ENCODE measurements around the gene BCAN.
A peak's percentile ranks its signal among the peaks of the same experiment; 100 is the strongest.

The BCAN gene

DNA sequence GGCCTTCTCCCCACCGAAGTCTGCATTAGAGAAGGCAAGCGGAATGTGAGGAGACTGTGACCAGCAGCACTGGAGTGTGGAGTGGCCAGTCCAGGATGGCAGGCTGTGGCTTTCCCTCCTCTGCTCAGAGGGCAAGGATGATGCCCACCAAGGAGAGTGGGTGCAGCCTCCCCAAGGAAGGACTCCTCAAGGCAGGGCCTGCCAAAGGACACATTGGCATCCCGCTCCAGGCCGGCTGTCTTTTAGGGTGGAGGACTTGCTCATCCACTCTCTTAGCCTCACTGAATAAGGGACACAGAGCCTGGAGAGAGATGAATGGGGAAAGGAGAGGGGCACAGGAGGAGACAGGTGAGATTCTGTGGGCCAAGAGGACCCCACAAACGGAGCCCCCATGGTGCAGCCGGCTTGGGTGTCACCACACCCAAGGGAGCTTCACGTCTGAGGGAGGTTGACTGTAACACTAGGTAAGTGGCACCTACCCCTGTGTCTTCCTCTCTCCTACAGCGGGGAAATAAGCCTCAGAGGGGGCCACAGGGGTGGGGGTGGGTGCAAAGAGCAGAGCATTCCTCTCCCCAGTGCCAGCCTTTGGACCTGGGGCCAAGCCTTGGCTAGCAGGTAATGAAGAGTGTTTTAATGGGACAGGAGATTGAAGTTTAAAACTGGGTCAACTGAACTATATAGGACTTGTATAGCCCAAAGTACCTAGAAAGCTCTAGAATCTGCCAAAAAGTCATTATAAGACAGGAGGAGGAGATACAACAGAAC lies 39.5 kb downstream of the BCAN start:
- no peak for DNase-seq

DNA sequence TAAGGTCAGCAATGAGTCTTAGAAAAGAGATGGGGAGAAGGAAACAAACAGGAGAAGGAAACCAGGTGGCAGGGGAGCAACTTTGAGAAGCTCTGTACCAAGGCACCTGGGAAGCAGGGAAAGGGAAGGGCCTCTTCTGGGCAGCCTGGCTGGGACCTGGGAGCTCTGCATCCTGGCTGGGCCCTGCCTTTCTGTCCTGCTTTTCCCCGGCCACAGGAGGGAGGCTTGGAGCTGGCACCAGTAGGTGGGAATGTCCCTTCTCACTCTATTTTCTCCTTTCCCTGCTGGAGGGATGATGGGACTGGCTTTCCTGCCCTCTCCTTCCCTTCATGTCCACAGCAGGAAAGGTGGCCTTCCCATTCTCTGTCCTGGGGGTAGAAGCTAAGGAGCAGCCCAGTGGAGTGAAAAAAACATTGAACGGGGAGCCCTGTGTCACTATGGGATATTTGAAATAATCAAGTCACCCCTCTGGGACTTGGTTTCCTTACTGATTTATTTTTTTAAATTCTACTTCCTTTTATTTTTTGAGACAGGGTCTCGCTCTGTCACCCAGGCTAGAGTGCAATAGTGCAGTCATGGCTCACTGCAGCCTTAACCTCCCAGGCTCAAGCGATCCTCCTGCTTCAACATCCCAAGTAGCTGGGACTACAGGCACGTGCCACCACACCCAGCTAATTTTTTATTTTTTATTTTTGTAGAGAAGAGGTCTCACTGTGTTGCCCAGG lies 40.4 kb downstream of the BCAN start:
- DNase-seq, result no peak

DNA sequence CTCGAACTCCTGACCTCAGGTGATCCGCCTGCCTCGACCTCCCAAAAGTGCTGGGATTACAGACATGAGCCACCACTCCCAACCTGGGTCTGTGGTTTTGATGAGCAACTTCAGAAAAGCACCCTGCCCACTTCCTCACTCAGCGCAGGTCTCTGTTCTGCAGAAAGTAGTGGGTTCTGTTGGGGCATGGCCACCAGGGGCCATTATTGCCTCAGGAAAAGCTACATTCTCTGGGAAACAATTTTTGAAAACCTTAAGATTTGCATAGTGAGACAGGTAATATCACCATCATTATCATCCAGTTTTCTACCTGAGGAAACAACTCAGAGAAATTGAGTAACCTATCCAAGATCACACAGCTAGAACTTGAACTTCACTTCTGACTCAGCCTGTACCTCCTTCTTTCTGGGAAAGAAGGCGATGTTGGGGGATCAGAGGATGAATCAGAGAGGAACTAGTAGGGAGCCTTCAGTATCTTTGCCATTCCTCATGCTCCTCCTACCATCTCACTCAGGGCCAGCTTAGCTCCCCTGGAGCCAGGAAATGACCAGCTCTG lies 42.4 kb downstream of the BCAN start:
- no peak for DNase-seq

DNA sequence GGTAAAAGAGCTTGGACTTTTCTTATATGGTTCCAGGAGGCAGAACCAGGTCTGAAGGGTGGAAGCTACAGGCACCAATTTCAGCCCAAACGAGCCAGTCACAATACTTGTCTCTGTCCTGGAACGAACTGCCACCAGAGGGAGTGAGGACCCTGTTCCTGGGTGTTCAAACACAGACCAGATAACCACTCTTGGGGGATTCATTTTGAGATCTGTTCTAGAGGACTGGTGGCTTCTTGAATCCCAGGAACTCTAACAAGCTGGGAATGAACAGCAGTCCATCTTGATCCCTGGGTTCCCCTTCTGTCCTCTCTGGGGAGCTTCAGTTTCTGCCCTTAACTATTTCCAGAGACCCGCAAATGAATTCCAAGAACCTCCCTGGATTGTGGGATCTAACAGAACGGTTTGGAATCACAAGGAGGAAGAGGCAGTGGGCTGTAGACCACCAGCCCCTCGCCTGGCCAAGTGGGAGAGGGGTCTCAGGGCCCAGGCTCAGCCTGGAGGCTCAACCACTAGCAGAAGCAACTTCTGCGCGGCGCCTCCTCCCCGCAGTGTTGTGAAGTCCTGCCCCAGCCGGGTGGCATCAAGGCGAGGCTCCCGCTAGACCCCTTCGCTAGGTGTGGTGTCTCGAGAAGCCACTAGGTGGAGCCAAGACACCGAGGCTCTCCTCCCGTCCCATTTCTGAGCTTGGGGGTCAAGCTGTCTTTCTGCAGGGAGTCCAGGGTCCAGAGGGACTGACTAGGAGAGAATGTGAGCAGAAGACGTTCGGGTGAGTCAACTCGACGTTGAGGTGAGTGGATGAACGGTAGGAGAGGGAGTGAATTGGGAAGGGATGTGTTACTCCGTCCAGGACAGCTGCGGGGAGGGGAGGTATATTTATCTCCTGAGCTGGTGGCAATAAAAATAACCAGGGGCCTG lies 47.4 kb downstream of the BCAN start:
- DNase-seq, result peak; percentile 78

DNA sequence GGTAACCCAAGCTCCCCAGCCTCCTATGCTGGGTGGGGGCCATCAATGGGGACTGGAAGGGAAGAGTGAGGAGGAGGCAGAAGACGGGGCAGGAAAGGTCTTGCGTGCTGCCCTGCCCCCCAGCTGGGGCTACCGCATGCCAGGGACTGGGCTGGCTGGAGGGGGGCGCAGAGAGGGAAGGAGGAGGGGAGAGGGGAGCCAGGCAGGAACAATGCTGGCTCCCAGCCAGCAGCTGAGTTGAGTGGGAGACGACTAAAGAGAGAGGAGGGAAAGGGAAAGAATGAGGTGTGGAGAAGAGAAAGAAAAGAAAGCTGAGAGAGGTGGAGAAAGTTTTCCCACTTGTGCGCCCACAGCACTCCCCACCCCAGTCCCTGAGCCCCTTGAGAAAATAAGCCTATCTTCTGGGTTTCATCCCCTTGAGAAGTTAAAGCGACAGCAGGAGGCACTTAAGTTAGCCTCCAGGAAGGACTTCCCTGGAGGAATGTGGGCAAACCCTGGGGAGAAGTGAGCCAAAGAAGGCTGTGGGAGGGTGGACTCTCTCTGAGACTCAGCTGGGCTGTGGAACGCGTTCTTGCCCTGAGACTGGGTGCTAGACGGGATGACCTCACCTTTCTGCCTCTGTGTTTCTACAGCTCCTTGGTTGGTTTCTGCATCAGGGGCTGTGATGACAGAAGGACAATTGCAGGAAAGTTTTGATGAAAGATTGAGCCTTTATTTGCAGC lies 48.2 kb downstream of the BCAN start:
- DNase-seq, result no peak

DNA sequence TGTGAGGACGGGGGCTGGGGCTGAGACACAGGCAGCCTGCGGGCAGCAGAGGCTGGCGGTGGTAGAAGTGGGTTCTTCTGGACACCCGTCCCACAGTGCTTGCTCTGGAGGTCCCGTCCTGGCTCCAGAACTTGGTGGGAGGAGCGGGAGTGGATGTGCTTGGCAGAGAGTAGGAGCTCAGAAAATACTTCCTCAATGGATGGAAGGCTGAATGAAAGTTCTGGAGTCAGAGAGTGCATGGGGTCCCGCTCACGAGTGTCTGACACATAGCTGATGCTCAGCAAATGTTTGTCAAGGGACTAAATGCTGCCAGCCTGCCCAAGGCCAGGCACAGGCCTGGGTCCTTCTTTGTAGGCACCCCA lies 48.7 kb downstream of the BCAN start:
- DNase-seq, result no peak

DNA sequence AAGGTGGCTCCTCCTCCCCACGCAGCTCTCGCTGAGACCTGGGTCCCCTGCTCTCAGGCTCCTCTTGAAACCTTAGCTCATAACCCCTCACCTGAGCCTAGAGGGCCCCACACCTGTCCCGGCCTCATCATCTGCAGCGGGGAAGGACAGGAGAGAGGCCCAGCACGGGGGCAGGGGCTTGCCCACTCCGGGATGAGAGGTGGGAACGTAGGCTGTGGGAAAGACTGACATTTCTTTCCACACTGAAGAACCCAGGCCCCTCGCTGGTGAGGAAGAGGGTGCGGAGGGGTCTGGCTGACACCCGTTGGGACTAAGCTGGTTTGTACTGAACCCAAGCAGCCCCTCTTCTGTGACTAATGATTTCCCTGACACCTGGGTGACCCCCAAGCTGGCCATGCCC lies 49.3 kb downstream of the BCAN start:
- DNase-seq, result no peak

DNA sequence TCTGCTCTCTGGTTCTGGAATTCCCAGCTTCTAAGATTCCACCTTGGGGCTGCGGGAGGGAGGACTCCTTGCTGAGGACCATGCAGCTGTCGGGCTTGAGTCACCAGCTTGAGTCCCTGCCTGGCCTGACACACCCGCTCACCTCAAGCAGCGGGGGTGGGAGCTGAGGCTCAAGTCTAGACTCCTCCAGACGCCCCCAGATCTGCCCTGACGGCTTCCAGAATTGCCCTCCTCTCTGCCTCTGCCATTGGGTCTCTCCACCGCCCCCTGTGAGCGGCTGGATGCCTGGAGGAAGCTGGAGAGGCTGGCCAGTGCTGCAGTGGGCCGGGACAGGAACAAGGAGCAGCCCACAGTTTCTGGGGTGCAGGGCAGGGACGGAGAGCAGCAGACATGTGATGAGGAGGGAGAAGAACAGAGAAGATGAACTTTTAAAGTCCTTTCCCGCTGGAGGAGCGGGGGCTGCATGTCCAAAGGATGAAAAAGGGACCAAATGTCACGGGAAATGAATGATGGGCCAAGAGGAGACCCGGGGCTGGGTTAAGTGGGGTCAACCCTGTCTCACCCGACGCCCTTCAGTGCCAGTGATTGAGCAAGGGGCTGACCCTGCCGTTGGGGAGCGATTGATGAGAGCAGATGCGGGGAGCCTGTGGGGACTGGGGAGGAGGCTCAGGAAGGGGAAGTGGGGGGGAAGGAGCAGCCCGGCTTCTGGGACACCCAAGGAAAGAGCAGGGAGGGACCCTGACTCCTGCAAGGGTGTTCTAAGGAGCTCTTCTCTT lies 49.9 kb downstream of the BCAN start:
- no peak for DNase-seq

DNA sequence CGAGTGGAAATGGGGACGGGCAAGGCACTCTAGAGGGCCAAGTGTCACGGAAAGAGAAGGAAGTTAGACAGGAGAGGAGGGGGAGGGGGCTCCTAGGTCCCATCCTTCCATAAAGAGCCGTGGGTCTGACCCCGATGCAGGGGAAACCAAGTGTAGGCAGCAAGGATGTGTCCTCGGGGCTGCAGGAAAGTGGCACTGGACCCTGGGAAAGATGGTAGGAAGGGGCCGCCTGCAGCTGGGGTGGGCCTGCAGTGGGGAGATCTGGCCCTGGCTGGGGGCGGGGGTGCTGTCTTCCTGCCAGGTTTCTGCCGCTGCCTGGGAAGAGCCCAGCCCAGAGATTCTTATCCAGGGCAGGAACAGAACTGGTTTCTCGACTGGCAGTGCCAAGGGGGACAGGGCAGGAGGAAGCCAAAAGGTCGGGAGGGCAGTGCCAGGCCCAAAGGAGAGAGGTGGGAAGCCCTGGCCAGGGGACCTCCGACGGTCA lies 50.6 kb downstream of the BCAN start:
- no peak for DNase-seq

DNA sequence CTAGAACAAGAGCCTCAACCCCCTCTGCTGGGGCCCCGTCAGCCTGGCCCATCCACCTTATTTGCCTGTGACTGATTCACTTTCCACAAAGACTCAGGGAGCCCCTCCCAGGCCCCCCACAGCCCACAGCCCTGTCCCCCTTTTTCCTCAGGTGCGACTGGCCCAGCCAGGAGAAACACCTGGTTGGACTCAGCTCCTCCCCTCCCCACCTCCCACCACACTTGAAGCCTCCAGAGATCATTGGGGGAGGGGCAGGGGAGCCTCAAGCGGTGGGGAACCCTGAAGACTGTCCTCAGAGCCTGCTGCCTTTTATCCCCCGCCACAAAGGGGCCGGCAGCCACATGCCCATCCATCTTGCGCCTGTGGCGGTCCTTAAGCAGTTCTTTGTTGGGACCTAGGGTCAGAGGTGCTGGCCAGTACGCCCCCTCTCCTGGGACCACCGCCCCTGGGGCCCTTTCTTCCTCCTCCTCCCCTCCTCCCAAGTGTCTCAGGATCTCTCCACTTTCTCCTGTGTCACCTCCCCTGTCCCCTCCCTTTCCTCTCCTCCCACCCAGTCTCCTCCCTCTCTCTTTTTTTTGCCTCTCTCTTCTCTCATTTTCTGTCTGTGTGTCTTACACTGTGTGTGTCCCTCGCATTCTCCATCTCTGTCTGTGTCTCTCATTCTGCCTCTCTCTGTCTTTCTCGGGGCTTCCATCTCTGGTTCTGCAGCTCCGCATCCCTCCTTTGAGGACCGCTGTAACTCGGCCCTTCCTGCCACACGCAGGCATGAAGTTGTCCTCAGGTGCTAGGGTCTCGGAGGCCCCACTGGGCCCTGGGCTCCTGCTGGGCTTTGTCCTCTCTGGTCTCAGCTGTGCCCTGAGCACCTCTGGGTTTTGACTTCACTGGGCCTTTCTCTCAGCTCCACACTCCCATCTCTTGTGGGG lies 51.3 kb downstream of the BCAN start:
- DNase-seq, result no peak

DNA sequence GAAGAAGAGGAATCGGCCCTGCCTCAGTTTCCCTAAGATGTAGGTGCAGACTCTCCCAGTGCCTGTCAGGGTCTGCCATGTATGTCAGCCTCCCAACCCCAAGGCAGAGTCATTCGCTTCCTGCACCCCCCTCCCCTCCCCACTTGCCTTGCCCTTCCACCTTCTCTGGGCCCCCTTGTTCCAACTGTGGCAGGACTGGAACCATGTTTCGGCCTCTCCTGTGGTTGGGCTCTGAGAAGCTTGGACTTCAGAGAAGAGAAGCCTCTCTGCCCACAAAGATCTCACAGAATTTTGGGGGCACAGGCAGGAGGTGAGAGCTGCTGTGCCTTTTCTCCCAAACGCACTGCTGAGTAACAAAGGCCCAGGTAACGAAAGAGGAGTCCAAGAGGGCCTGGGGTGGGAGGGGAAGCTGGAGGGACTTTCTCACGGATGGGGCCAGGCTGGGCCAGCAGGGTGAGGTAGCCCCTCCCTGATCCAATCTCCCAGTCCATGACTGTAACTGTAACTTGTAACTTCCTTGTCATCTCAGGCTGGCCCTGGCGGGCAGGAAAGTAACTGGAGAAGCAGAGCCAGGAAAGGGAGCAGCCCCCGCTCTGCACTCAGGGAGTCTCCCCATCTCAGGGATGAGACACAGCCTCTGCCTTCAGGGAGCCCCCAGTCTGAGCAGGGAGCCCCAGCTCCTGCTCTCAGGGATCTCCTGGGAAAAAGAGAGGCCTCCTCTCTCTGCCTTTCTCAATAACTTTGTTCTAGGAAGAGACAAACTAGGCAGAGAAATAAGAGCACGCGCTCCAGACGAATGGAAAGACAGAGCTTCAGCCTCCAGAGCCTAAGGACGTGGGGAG lies 52.2 kb downstream of the BCAN start:
- DNase-seq, result no peak

DNA sequence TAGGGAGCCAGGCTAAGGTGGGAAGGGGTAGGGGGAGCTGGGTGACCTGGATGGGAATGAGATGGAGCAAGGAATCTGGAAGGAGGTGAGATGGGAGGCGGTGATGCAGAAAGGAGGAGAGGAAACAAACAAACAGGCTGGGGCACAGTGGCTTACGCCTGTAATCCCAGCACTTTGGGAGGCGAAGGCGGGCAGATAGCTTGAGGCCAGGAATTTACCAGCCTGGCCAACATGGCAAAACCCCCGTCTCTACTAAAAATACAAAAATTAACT lies 52.7 kb downstream of the BCAN start:
- no peak for DNase-seq

DNA sequence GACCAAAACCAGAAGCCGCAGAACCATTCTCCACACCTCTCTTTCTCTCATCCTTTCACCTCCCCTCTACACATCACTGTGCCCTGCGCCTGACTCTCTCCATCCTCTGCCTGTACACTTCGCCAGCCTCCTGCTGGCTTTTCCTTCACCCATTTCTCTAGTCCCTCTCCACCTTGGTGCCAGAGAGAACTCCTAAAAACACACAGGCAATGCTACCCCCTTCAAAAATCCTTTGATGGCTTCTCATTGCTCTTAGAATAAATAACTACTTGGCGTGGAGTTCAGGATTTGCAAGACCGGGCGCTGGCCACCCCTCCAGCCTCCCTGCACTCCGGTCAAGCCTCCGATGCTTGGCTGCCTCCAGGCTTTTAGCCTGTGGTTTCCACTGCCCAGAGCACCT lies 54.8 kb downstream of the BCAN start:
- DNase-seq, result no peak

DNA sequence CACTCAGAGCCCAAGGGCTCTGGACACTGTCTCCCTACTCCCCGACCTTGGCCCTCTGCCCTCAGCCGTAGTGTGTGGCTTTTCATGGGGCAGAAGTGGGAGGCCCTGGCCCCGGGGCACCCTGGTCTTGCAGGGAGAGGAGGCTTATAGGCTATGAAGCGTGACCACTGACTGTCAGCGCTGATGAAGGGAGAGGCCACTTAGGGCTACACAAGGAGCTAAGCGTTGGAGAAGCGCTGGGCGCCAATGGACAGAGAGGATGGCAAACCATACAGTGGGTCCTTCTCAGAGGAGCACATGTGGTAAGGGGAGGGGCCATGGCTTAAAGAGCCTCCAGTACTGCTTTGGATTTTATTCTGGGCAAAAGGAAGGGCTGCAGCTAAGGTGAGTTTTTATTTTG lies 55.6 kb downstream of the BCAN start:
- DNase-seq, result no peak

DNA sequence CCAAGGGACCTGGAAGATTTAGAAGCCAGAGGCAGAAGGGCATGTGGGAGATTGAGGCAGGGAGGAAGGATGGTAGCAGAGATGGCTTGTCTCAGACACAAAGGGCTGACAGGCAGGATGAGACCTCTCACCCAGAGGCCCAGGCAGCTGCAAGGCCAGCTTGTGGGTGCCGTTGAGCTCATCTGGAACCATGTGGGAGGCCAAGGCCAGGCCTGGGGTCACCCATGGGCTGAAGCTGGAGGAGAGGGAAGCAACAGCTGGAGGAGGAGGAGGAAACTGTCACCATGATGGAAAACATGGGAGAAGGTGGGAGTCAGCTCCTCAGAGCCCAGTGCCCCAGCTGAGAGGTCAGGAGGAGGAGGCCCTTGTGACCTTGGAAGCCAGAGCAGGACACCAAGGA lies 57.1 kb downstream of the BCAN start:
- no peak for DNase-seq

DNA sequence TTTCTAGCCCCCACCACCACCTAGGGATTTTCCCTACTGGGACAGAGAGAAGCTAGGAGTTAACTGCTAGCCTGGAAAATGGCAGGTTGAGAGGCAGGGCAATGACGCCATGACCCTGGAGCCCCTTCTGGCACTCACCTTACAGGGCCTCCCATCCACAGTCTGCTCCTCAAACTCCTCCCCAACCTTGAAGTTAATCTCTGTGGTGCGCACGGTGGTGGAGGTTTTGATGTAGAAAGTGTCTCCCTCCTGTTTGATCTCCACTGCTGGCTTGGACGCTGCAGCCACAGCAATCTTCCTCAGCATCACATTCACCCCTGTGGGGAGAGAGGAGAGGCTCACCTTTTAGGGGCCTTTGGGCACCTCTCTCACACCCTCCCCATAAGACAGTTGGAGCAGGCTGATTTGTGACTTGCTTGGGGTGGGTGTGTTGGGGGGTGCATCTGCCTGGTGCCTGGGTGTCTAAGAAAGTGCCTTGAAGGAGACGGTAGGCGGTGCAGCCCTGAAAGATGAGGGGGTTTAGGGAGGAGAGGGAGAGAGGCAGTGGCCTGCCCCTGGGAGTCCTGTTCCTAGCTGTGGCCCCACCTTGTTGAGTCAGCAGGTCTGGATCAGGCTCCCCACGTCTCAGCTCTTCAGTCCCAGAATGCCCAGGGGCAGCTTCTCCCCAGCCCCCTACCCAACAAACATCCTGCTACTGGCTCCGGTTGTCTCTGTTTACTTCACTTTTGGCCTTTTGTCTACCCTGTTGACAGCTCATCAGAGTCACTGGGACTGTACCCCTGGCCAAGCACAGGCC lies 59.0 kb downstream of the BCAN start:
- DNase-seq, result no peak

DNA sequence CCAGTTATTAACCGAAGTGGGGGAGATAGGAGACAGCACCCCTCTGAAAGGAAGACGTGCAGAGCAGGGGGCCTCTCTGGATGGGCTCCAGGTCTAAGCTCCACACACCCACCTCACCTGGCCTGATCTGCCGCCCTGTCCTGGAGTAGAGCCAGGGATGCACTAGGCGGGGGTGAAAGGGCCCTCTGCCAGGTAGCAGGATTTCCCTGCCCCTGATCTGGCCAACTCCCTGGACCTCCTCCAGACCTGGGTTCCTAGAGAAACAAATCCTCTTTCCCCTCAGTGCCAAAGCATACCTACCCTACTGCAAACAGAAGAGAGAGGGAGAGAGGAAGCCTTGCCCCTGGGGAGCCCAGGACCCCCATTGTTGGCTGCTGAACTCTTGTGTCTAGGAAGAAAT lies 61.4 kb downstream of the BCAN start:
- no peak for DNase-seq

DNA sequence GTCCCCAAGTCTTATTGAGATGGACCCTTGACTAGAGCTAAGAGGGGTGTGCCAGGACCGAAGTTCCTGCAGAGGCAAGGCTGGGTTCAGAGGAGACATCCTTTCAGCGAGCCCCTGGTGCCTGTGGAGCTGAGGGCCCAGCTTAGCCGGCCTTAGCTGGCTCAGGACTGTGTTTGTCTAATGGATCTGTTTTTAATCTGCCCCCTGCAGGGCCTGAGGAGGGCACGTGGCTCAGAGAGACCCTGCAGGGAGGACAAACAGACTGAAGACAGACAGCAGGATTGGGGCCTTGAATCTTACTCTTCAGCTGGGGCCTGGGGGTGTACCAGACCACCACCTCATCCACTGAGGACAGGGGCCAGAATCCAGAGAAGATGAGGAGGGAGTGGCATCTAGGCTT lies 61.8 kb downstream of the BCAN start:
- no peak for DNase-seq

DNA sequence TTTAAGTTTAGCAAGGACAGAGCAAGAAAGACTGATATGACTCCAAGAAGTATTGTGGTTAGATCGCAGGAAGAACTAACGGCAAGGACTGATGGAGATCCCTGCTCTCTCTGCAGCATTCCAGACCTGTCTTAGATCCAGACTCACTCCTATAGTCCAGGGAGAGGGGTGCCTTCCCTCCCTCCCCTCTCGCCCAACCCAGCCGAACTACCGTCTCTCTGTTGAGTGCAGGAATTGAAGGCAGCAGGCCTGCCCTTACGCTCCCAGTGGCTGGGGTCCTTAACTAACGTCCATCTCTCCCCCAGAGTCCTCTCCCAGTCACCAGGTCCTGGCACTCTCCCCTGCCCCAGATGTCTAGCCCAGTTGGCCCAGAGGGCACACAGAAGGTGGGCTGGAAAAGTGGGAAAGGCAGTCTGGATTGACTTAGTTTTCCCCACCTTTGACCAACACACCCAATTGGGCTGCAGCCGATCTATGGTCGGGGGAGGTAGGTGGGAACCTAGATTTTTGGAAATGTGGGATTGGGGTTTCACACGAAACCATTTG lies 62.3 kb downstream of the BCAN start:
- DNase-seq, result no peak

All from activated CD8-positive, alpha-beta memory T cell treated with anti-CD3 and anti-CD28 coated beads, Interleukin-2, amount 50 U/mL, for 4 hours (primary cell).